GM23338 (cell line): ENCODE results near the gene SPATA18. TPM values are rescaled to one million over a fixed set of nuclear protein-coding genes. Genes with fewer than 3 reads are reported as not detected.

ENCODE experiments used
- CREB1 ChIP-seq: fragments of 250-450 bp; sonication (Bioruptor Pico); IDR thresholded peaks from 2 replicates; pipeline ENCODE4 v1.5.0; 2020; ENCODE audit warnings: low read depth, mild to moderate bottlenecking, moderate library complexity
- CTCF ChIP-seq, 2 experiments: fragments of 200-600 bp in 1 of 2; sonication (generic) in 1 of 2; conservative IDR thresholded peaks; 2 replicates each; pipeline versions ENCODE4 v1.5.1 to v1.6.1; 2016 to 2017; ENCODE audit warnings: antibody characterized with exemption in 2 of 2, low read depth in 2 of 2, mild to moderate bottlenecking in 2 of 2, moderate library complexity in 1 of 2
- ETS1 ChIP-seq: IDR thresholded peaks from 2 replicates; pipeline ENCODE4 v1.6.1; 2016; ENCODE audit warnings: antibody characterized with exemption
- EZH2 ChIP-seq: fragments of 200-600 bp; sonication (generic); IDR thresholded peaks from one replicate; pipeline ENCODE4 v1.8.0; 2017; ENCODE audit warnings: antibody characterized with exemption, mild to moderate bottlenecking, low read depth; ENCODE audit not compliant: unreplicated experiment
- EZH2phosphoT487 ChIP-seq: fragments of 200-600 bp; sonication (generic); IDR thresholded peaks from one replicate; pipeline ENCODE4 v1.8.1; 2018; ENCODE audit warnings: antibody characterized with exemption; ENCODE audit not compliant: unreplicated experiment
- JUNB ChIP-seq: IDR thresholded peaks from one replicate; pipeline ENCODE4 v1.6.1; 2016; ENCODE audit warnings: antibody characterized with exemption; ENCODE audit not compliant: unreplicated experiment
- NANOG ChIP-seq: IDR thresholded peaks from 2 replicates; pipeline ENCODE4 v1.6.1; 2016; ENCODE audit warnings: antibody characterized with exemption, borderline replicate concordance
- POLR2AphosphoS5 ChIP-seq: IDR thresholded peaks from 2 replicates; pipeline ENCODE4 v1.6.1; 2016; ENCODE audit warnings: antibody characterized with exemption, low read depth
- REST ChIP-seq: IDR thresholded peaks from one replicate; pipeline ENCODE4 v1.6.1; 2018; ENCODE audit warnings: antibody characterized with exemption; ENCODE audit not compliant: unreplicated experiment
- ZNF462 ChIP-seq: fragments of 250-450 bp; sonication (Bioruptor Pico); IDR thresholded peaks from 2 replicates; pipeline ENCODE4 v1.5.0; 2020; ENCODE audit warnings: mild to moderate bottlenecking, moderate library complexity
- polyA plus RNA-seq: library from polyadenylated mRNA; unstranded; fragments of >200 nt; fragmentation: Nextera tagmentation; extraction: Ambion mirVana; gene quantifications from 2 replicates; pipeline ENCODE4 v1.2.1, GENCODE V29; 2016
- total RNA-seq: library from RNA; depleted of rRNA; stranded (reverse); fragments of >200 nt; shearing (Covaris generic); gene quantifications from 2 replicates; pipeline ENCODE4 v1.2.3, GENCODE V29; 2014

Gene SPATA18
- total and polyA plus RNA-seq, 2 experiments from 2014 or later, result 1.5 to 2.5 TPM

GRCh38 chr4:52110171-52110570, 59.1 kb downstream of the SPATA18 start (continued):
- no peak for TF ChIP-seq ZNF462
- TF ChIP-seq EZH2phosphoT487, result no peak
- no peak for TF ChIP-seq EZH2
- no peak for TF ChIP-seq CTCF (conservative IDR thresholded peaks at IDR 0.05; ENCODE audit: low read depth in 2 of 2)
- no peak for TF ChIP-seq JUNB
- no peak for TF ChIP-seq ETS1
- TF ChIP-seq CREB1 (CRISPR knock-in tag), result no peak
- TF ChIP-seq NANOG, result no peak
- no peak for TF ChIP-seq REST
- no peak for TF ChIP-seq POLR2AphosphoS5
